ENCODE measurements around the gene COX7A2L.
A peak's percentile ranks its signal among the peaks of the same experiment; 100 is the strongest.
"Not testable (repeated sequence)": the region's sequence is repeated elsewhere in the genome, so short reads cannot be mapped to it uniquely, and the experiment has no call there.

The COX7A2L gene

GRCh38 chr2:42337846-42338566, 23.0 kb downstream of the COX7A2L start:
- DNase-seq = no peak

GRCh38 chr2:42337356-42337820, 23.6 kb downstream of the COX7A2L start:
- no peak for DNase-seq

- DNase-seq = no peak
Observed at GRCh38 chr2:42336361-42336965, 24.6 kb downstream of the COX7A2L start.

- no peak for DNase-seq
Observed at GRCh38 chr2:42335514-42336104, 25.4 kb downstream of the COX7A2L start.

GRCh38 chr2:42334865-42335264, 26.2 kb downstream of the COX7A2L start:
- not testable (repeated sequence) for DNase-seq

GRCh38 chr2:42334220-42334619, 26.8 kb downstream of the COX7A2L start:
- DNase-seq = no peak

- no peak for DNase-seq
Observed at GRCh38 chr2:42333579-42333978, 27.4 kb downstream of the COX7A2L start.

- DNase-seq = no peak
Observed at GRCh38 chr2:42332575-42332974, 28.4 kb downstream of the COX7A2L start.

- no peak for DNase-seq
Observed at GRCh38 chr2:42331569-42332284, 29.3 kb downstream of the COX7A2L start.

- no peak for DNase-seq
Observed at GRCh38 chr2:42329736-42330135, 31.3 kb downstream of the COX7A2L start.

GRCh38 chr2:42328923-42329322, 32.1 kb downstream of the COX7A2L start:
- no peak for DNase-seq

- peak; percentile 22 for DNase-seq
Observed at GRCh38 chr2:42328148-42328833, 32.7 kb downstream of the COX7A2L start.

GRCh38 chr2:42327125-42327524, 33.9 kb downstream of the COX7A2L start:
- DNase-seq = peak; percentile 19

- DNase-seq = no peak
Observed at GRCh38 chr2:42325609-42326008, 35.4 kb downstream of the COX7A2L start.

GRCh38 chr2:42324949-42325348, 36.1 kb downstream of the COX7A2L start:
- DNase-seq = no peak

- DNase-seq = no peak
Observed at GRCh38 chr2:42324244-42324643, 36.8 kb downstream of the COX7A2L start.

GRCh38 chr2:42321452-42322064, 39.5 kb downstream of the COX7A2L start:
- DNase-seq = no peak

- no peak for DNase-seq
Observed at GRCh38 chr2:42319265-42319664, 41.8 kb downstream of the COX7A2L start.

GRCh38 chr2:42317945-42318344, 43.1 kb downstream of the COX7A2L start:
- DNase-seq = no peak

- DNase-seq = no peak
Observed at GRCh38 chr2:42317486-42317885, 43.5 kb downstream of the COX7A2L start.

GRCh38 chr2:42316910-42317309, 44.1 kb downstream of the COX7A2L start:
- DNase-seq = no peak

GRCh38 chr2:42315844-42316470, 45.1 kb downstream of the COX7A2L start:
- no peak for DNase-seq

Data from NCI-H2171 treated with DMSO at 0.1 percent for 48 hours (cell line).